Fibroblast of pulmonary artery (primary cell): ENCODE measurements around the gene PRPS1.

Experiments
- DNase-seq: peaks from one replicate; pipeline ENCODE4 v3.0.0-alpha.2; 2010; ENCODE audit warnings: low read depth
- H3K4me3 ChIP-seq: replicated peaks from 2 replicates; pipeline ENCODE4 v1.5.1; 2011; ENCODE audit warnings: low read depth, mild to moderate bottlenecking, control low read depth, low read length, moderate library complexity
- CTCF ChIP-seq: IDR thresholded peaks from 2 replicates; pipeline ENCODE4 v1.5.1; 2011; ENCODE audit warnings: mild to moderate bottlenecking, control low read depth, low read length, inconsistent platforms; ENCODE audit errors: missing control alignments

The PRPS1 gene

GRCh38 chrX:107627838-107628661 is at the start of gene PRPS1:
Gene PRPS1, plus strand, starts transcription at chrX:107628510. Its CDS starts 119 bp downstream, at chrX:107628629.
- TF ChIP-seq CTCF: no peak
- peak; percentile 95 for DNase-seq

GRCh38 chrX:107579956-107580355 is 48.4 kb upstream of the PRPS1 start:
- TF ChIP-seq CTCF: no peak
- H3K4me3 ChIP-seq: no peak overlapping the region
- no peak for DNase-seq

More at GRCh38 chrX:107627838-107628661, at the start of gene PRPS1:
- H3K4me3 ChIP-seq: peak within 1 kb of the TSS; percentile 76

- TF ChIP-seq CTCF: no peak
- DNase-seq: no peak
- H3K4me3 ChIP-seq: no peak overlapping the region
Measured at GRCh38 chrX:107581923-107582322, 46.4 kb upstream of the PRPS1 start.

- no peak for DNase-seq
- H3K4me3 ChIP-seq: no peak overlapping the region
- no peak for TF ChIP-seq CTCF
Measured at GRCh38 chrX:107589243-107589642, 39.1 kb upstream of the PRPS1 start.

- no peak overlapping the region for H3K4me3 ChIP-seq
- no peak for TF ChIP-seq CTCF
- no peak for DNase-seq
Measured at GRCh38 chrX:107596651-107597050, 31.7 kb upstream of the PRPS1 start.

- no peak overlapping the region for H3K4me3 ChIP-seq
- TF ChIP-seq CTCF: no peak
- DNase-seq: no peak
Measured at GRCh38 chrX:107597264-107597663, 31.0 kb upstream of the PRPS1 start.

- TF ChIP-seq CTCF: no peak
- no peak overlapping the region for H3K4me3 ChIP-seq
- DNase-seq: no peak
Measured at GRCh38 chrX:107597791-107598190, 30.5 kb upstream of the PRPS1 start.
